Smooth muscle cell (in vitro differentiated cells): ENCODE results near the gene ATP5F1D. TPM values are rescaled to one million over a fixed set of nuclear protein-coding genes. Genes with fewer than 3 reads are reported as not detected.

Experiments
- DNase-seq: peaks from one replicate; lab custom pipeline; 2025; ENCODE audit not compliant: unreplicated experiment; lab: John Stamatoyannopoulos, UW
- H2AFZ ChIP-seq: fragments of 200-600 bp; sonication (generic); 2 replicates; pipeline ENCODE4 v1.6.0; 2016; ENCODE audit warnings: antibody characterized with exemption, low read depth, mild to moderate bottlenecking
- H3F3A ChIP-seq: fragments of 200-600 bp; sonication (generic); 2 replicates; pipeline ENCODE4 v1.6.0; 2017; ENCODE audit warnings: antibody characterized with exemption, low read depth
- H3K27ac ChIP-seq: fragments of 200-600 bp; sonication (generic); 2 replicates; pipeline ENCODE4 v1.5.1; 2016; ENCODE audit warnings: low read depth, mild to moderate bottlenecking
- H3K27me3 ChIP-seq: fragments of 200-600 bp; sonication (generic); 2 replicates; pipeline ENCODE4 v1.6.1; 2016; ENCODE audit warnings: low read depth, mild to moderate bottlenecking
- H3K36me3 ChIP-seq: fragments of 200-600 bp; sonication (generic); 2 replicates; pipeline ENCODE4 v1.5.1; 2016; ENCODE audit warnings: low read depth
- H3K4me1 ChIP-seq: fragments of 200-600 bp; sonication (generic); 2 replicates; pipeline ENCODE4 v1.5.1; 2016; ENCODE audit warnings: low read depth
- H3K4me2 ChIP-seq: fragments of 200-600 bp; sonication (generic); 2 replicates; pipeline ENCODE4 v1.6.0; 2016; ENCODE audit warnings: mild to moderate bottlenecking
- H3K4me3 ChIP-seq: fragments of 200-600 bp; sonication (generic); 2 replicates; pipeline ENCODE4 v1.5.1; 2016; ENCODE audit warnings: mild to moderate bottlenecking
- H3K79me2 ChIP-seq: fragments of 200-600 bp; sonication (generic); 2 replicates; pipeline ENCODE4 v1.6.0; 2016; ENCODE audit warnings: low read depth, mild to moderate bottlenecking
- H3K9ac ChIP-seq: fragments of 200-600 bp; sonication (generic); 2 replicates; pipeline ENCODE4 v1.6.0; 2016; ENCODE audit warnings: low read depth
- H3K9me3 ChIP-seq: fragments of 200-600 bp; sonication (generic); replicated peaks from 2 replicates; pipeline ENCODE4 v1.5.1; 2016; ENCODE audit warnings: low read depth
- H4K20me1 ChIP-seq: fragments of 200-600 bp; sonication (generic); 2 replicates; pipeline ENCODE4 v1.6.0; 2016; ENCODE audit warnings: low read depth
- WGBS: methylation state at CpG from one replicate; pipeline ENCODE4 v1.1.7; 2016; ENCODE audit warnings: low lambda C conversion rate; 5-methylcytosine and 5-hydroxymethylcytosine counted together
- polyA plus RNA-seq: library from polyadenylated mRNA; unstranded; fragments of >200 nt; fragmentation: Nextera tagmentation; extraction: Ambion mirVana; gene quantifications from 2 replicates; pipeline ENCODE4 v1.2.1, GENCODE V29; 2016
- total RNA-seq: library from RNA; depleted of rRNA; stranded (reverse); fragments of >200 nt; gene quantifications from 2 replicates; pipeline ENCODE4 v1.2.3, GENCODE V29; 2014
- TF ChIP-seq, protein P1 (sequence below): fragments of 200-600 bp; sonication (generic); IDR thresholded peaks from 2 replicates; pipeline ENCODE4 v1.5.1; 2017; ENCODE audit warnings: borderline replicate concordance, mild to moderate bottlenecking, antibody characterized with exemption; ENCODE audit not compliant: insufficient read depth, poor library complexity, severe bottlenecking

The ATP5F1D gene
- total and polyA plus RNA-seq, 2 experiments from 2014 or later, result 68.8 to 272 TPM

DNA sequence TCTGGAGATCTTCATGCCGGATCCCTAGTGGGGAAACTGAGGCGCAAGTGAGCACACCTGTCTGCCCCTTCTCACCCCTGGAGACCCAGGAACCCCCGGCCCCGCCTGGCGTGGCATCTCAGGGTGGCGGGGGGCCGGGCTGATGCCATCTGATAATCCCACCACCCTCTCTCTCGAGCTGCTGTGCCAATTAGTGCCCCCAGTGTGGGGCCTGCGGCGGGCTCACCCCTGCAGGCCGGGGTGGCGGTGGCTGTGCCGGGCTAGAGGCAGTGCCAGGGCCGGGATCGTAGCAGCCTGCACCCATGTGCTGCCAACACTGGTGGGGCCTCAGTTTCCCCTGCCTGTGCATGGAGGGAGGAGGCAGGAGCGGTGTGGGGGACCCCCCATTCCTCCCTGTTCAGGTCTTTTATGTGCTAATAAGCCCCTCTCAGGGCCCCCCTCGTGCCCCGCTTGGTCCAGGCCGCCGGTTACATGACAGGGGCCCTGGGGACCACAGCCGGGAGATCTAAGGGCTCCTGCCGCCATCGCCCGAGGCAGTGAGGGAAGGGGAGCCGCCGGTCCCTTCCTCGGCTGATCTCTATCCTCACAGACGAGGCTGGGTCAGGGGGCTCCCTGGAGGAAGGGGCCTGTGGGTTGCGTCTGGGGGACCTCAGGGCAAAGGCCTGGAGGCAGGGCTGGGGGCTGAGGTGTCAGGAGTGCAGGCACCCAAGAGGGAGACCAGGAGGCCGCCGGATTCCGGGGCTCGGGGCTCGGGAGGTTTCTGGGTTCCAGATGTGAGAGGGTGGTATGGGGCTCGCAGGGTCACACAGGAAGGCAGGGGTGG lies 52.4 kb downstream of the ATP5F1D start:
- Histone ChIP-seq H3K4me1 (peaks cover 4% of the 10 kb centered on the region), H3K4me3 (no peak overlapping the region), H2AFZ (no peak overlapping the region), H3K36me3 (no peaks in the 10 kb centered on the region), H3K79me2 (no peaks in the 10 kb centered on the region), H3K4me2 (no peak overlapping the region), H4K20me1 (peaks cover 58% of the 10 kb centered on the region), H3K27me3 (no peaks in the 10 kb centered on the region), H3K9ac (no peak overlapping the region), H3F3A (no peaks in the 10 kb centered on the region), H3K9me3 (no peaks in the 10 kb centered on the region), H3K27ac (no peak overlapping the region)
- no peak for DNase-seq
- TF ChIP-seq, protein P1, sequence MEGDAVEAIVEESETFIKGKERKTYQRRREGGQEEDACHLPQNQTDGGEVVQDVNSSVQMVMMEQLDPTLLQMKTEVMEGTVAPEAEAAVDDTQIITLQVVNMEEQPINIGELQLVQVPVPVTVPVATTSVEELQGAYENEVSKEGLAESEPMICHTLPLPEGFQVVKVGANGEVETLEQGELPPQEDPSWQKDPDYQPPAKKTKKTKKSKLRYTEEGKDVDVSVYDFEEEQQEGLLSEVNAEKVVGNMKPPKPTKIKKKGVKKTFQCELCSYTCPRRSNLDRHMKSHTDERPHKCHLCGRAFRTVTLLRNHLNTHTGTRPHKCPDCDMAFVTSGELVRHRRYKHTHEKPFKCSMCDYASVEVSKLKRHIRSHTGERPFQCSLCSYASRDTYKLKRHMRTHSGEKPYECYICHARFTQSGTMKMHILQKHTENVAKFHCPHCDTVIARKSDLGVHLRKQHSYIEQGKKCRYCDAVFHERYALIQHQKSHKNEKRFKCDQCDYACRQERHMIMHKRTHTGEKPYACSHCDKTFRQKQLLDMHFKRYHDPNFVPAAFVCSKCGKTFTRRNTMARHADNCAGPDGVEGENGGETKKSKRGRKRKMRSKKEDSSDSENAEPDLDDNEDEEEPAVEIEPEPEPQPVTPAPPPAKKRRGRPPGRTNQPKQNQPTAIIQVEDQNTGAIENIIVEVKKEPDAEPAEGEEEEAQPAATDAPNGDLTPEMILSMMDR, result no peak
- 94% methylated on average over 34 of the region's 35 CpGs for WGBS

Other genes with a start within 250 kb of the ATP5F1D start
- 1.2 and 12.6 TPM in 2 replicates for gene GRIN3B, start 241.3 kb upstream of the ATP5F1D start, total RNA-seq
- gene GRIN3B, start 241.3 kb upstream of the ATP5F1D start, polyA plus RNA-seq, result 1.2 and 3.6 TPM in 2 replicates
- gene TMEM259, start 220.6 kb upstream of the ATP5F1D start, total RNA-seq, result 112 and 133 TPM in 2 replicates
- 232 and 301 TPM in 2 replicates for gene TMEM259, start 220.6 kb upstream of the ATP5F1D start, polyA plus RNA-seq
- not detected in 2 replicates for gene RNU6-2, start 220.2 kb upstream of the ATP5F1D start, total RNA-seq
- not detected in 2 replicates for gene RNU6-2, start 220.2 kb upstream of the ATP5F1D start, polyA plus RNA-seq
- gene CNN2, start 215.1 kb upstream of the ATP5F1D start, total RNA-seq, result 150 and 155 TPM in 2 replicates
- 392 and 404 TPM in 2 replicates for gene CNN2, start 215.1 kb upstream of the ATP5F1D start, polyA plus RNA-seq
- 4.1 and 5.0 TPM in 2 replicates for gene ABCA7, start 201.6 kb upstream of the ATP5F1D start, total RNA-seq
- 11.8 and 26.5 TPM in 2 replicates for gene ABCA7, start 201.6 kb upstream of the ATP5F1D start, polyA plus RNA-seq
- 4.4 and 8.7 TPM in 2 replicates for gene ARHGAP45, start 174.6 kb upstream of the ATP5F1D start, total RNA-seq
- gene ARHGAP45, start 174.6 kb upstream of the ATP5F1D start, polyA plus RNA-seq, result 8.0 and 13.9 TPM in 2 replicates
- 99.1 and 114 TPM in 2 replicates for gene POLR2E, start 146.4 kb upstream of the ATP5F1D start, total RNA-seq
- 235 and 260 TPM in 2 replicates for gene POLR2E, start 146.4 kb upstream of the ATP5F1D start, polyA plus RNA-seq
- gene GPX4, start 137.8 kb upstream of the ATP5F1D start, total RNA-seq, result 319 and 325 TPM in 2 replicates
- gene GPX4, start 137.8 kb upstream of the ATP5F1D start, polyA plus RNA-seq, result 441 and 450 TPM in 2 replicates
- gene SBNO2, start 67.5 kb upstream of the ATP5F1D start, total RNA-seq, result 16.4 and 18.1 TPM in 2 replicates
- 17.6 and 20.9 TPM in 2 replicates for gene SBNO2, start 67.5 kb upstream of the ATP5F1D start, polyA plus RNA-seq
- 23.6 and 29.3 TPM in 2 replicates for gene STK11, start 36.0 kb upstream of the ATP5F1D start, total RNA-seq
- gene STK11, start 36.0 kb upstream of the ATP5F1D start, polyA plus RNA-seq, result 62.3 and 79.7 TPM in 2 replicates
- gene CBARP, start 3.7 kb upstream of the ATP5F1D start, total RNA-seq, result 1.7 and 2.7 TPM in 2 replicates
- gene CBARP, start 3.7 kb upstream of the ATP5F1D start, polyA plus RNA-seq, result 10.2 and 10.5 TPM in 2 replicates
- 25.0 and 58.5 TPM in 2 replicates for gene MIDN, start 6.8 kb downstream of the ATP5F1D start, total RNA-seq
- 65.3 and 70.6 TPM in 2 replicates for gene MIDN, start 6.8 kb downstream of the ATP5F1D start, polyA plus RNA-seq
- 119 and 122 TPM in 2 replicates for gene CIRBP, start 27.6 kb downstream of the ATP5F1D start, total RNA-seq
- 215 and 235 TPM in 2 replicates for gene CIRBP, start 27.6 kb downstream of the ATP5F1D start, polyA plus RNA-seq
- 33.4 and 41.5 TPM in 2 replicates for gene FAM174C, start 33.8 kb downstream of the ATP5F1D start, total RNA-seq
- 75.6 and 78.1 TPM in 2 replicates for gene FAM174C, start 33.8 kb downstream of the ATP5F1D start, polyA plus RNA-seq
- gene EFNA2, start 44.1 kb downstream of the ATP5F1D start, total RNA-seq, result 6.2 and 7.4 TPM in 2 replicates
- 0.89 and 1.2 TPM in 2 replicates for gene EFNA2, start 44.1 kb downstream of the ATP5F1D start, polyA plus RNA-seq
- gene NDUFS7, start 142.2 kb downstream of the ATP5F1D start, total RNA-seq, result 62.7 and 95.8 TPM in 2 replicates
- 226 and 245 TPM in 2 replicates for gene NDUFS7, start 142.2 kb downstream of the ATP5F1D start, polyA plus RNA-seq
- gene GAMT, start 159.8 kb downstream of the ATP5F1D start, total RNA-seq, result 15.8 and 22.3 TPM in 2 replicates
- 35.2 and 47.4 TPM in 2 replicates for gene GAMT, start 159.8 kb downstream of the ATP5F1D start, polyA plus RNA-seq
- 33.7 and 41.7 TPM in 2 replicates for gene DAZAP1, start 165.8 kb downstream of the ATP5F1D start, total RNA-seq
- 35.5 and 37.0 TPM in 2 replicates for gene DAZAP1, start 165.8 kb downstream of the ATP5F1D start, polyA plus RNA-seq
- gene RPS15, start 196.6 kb downstream of the ATP5F1D start, total RNA-seq, result 2,033 and 2,744 TPM in 2 replicates
- 1,180 and 1,250 TPM in 2 replicates for gene RPS15, start 196.6 kb downstream of the ATP5F1D start, polyA plus RNA-seq
- gene APC2, start 208.4 kb downstream of the ATP5F1D start, total RNA-seq, result 0.09 and 0.18 TPM in 2 replicates
- 0.30 and 1.0 TPM in 2 replicates for gene APC2, start 208.4 kb downstream of the ATP5F1D start, polyA plus RNA-seq
- gene C19orf25, start 237.5 kb downstream of the ATP5F1D start, total RNA-seq, result 10.0 and 15.2 TPM in 2 replicates
- gene C19orf25, start 237.5 kb downstream of the ATP5F1D start, polyA plus RNA-seq, result 27.9 and 42.2 TPM in 2 replicates
- gene PCSK4, start 248.6 kb downstream of the ATP5F1D start, total RNA-seq, result 1.4 and 1.7 TPM in 2 replicates
- gene PCSK4, start 248.6 kb downstream of the ATP5F1D start, polyA plus RNA-seq, result 8.7 and 14.4 TPM in 2 replicates
- 5.2 and 7.0 TPM in 2 replicates for gene REEP6, start 249.4 kb downstream of the ATP5F1D start, total RNA-seq
- 15.1 and 18.7 TPM in 2 replicates for gene REEP6, start 249.4 kb downstream of the ATP5F1D start, polyA plus RNA-seq